ENCODE measurements around the gene EPHA3. TPM values are rescaled to one million over a fixed set of nuclear protein-coding genes. Genes with fewer than 3 reads are reported as not detected.

EPHA3 gene
- total and polyA plus RNA-seq, 10 of the 15 experiments (the other 5 are each of a cell fraction or from before 2014, with no cell fraction given) = 0.03 to 39.0 (median 0.07) TPM; not detected in 4

DNA sequence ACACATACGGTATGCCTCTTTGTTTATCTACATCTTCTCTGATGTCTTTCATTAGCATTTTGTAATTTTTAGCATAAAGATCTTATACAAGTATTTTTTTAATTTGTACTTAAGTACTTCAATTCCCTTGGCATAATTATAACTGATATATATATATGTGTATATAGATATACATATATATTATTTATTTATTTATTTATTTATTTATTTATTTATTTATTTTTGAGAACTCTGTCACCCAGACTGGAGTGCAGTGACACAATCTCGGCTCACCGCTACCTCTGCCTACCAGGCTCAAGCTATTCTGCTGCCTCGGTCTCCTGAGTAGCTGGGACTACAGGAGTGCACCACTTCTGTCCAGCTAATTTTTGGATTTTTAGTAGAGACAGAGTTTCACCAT is 382.7 kb downstream of the EPHA3 start (continued):
- TF ChIP-seq NFIC (IDR thresholded peaks at IDR 0.05; ENCODE audit: low read depth, low read length) (no peak), RCOR1 (conservative IDR thresholded peaks at IDR 0.05; ENCODE audit: low read depth, low read length) (no peak), HCFC1 (IDR thresholded peaks at IDR 0.05; ENCODE audit: low read length) (no peak), CBFB (IDR thresholded peaks at IDR 0.05; ENCODE audit: low read depth) (no peak), ZNF384 (IDR thresholded peaks at IDR 0.05; ENCODE audit: borderline replicate concordance, low read depth, low read length) (no peak), ZNF217 (IDR thresholded peaks at IDR 0.05) (no peak), POLR2A (IDR thresholded peaks at IDR 0.05; ENCODE audit: low read depth, low read length) (no peak), PAX8 (IDR thresholded peaks at IDR 0.05) (no peak), KAT2A (conservative IDR thresholded peaks at IDR 0.05; ENCODE audit: control insufficient read depth, low read depth, low read length) (no peak)
- TF ChIP-seq, protein P1, sequence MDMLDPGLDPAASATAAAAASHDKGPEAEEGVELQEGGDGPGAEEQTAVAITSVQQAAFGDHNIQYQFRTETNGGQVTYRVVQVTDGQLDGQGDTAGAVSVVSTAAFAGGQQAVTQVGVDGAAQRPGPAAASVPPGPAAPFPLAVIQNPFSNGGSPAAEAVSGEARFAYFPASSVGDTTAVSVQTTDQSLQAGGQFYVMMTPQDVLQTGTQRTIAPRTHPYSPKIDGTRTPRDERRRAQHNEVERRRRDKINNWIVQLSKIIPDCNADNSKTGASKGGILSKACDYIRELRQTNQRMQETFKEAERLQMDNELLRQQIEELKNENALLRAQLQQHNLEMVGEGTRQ (IDR thresholded peaks at IDR 0.05; ENCODE audit: borderline replicate concordance, low read depth, low read length) = no peak

DNA sequence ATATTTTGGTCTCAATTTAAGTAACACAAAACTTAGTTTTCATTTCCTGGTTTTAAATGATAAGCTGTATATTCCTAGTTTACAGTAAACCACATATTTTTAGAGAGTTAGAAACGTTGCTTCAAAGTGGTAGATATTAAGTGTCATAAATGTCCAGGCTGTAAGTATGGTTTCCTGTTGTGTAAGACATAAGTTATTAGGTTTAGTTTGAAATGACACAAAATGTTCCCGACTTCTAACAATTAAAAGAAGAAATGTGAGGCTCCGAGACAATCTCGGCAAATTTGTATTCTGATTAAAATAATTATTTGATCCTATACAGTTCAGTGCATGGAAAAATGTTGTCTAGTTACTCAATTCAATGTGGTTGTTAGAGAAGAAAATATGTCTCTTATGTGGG is 387.3 kb downstream of the EPHA3 start:
- no peak overlapping the region for H3K27ac ChIP-seq (ENCODE audit: control insufficient read depth, insufficient read depth)
- ChIA-PET CTCF (interaction anchor here (0.8 to 1.2 kb wide), 2 partner anchors 9 to 15 kb away, joined by 3 to 4 read pairs; no protein-coding TSS in a partner anchor), SMC1A (ENCODE audit: uncharacterized antibody, unreplicated experiment) (interaction anchor here (1.1 to 1.9 kb wide), 3 partner anchors 8 to 23 kb away, joined by 3 to 5 read pairs (median 5); no protein-coding TSS in a partner anchor), RAD21 (ENCODE audit: unreplicated experiment) (interaction anchor here (0.6 to 1.1 kb wide), 4 partner anchors 11 to 133 kb away, joined by 3 read pairs; no protein-coding TSS in a partner anchor), POLR2A (no interaction called here)
- H3K4me2 ChIP-seq (ENCODE audit: control insufficient read depth, insufficient read depth) = no peak overlapping the region
- H3K4me3 ChIP-seq = no peak overlapping the region
- H3K36me3 ChIP-seq (ENCODE audit: control insufficient read depth in 2 of 2, insufficient read depth in 2 of 2, low read length in 1 of 2) = no peaks in the 10 kb centered on the region
- H3K27me3 ChIP-seq (replicated peaks in 1 of 2; ENCODE audit: control insufficient read depth in 2 of 2, insufficient read depth in 2 of 2, low read length in 1 of 2) = no peaks in the 10 kb centered on the region
- in situ Hi-C loops (cut with MboI) (no loop called here), intact Hi-C loops (cut with micrococcal nuclease; ENCODE audit: unreplicated experiment) (no loop called here)
- 13% methylated on average over 4 of the region's 4 CpGs for WGBS (ENCODE audit: insufficient coverage, insufficient replicate concordance, low lambda C conversion rate, missing lambda C conversion rate)
- H3K4me1 ChIP-seq (ENCODE audit: control insufficient read depth, insufficient read depth, low read length) = no peaks in the 10 kb centered on the region
- no peaks in the 10 kb centered on the region for H3K9me3 ChIP-seq (replicated peaks; ENCODE audit: control insufficient read depth, insufficient read depth, low read length)
- no peak overlapping the region for H3K9ac ChIP-seq (ENCODE audit: control insufficient read depth, insufficient read depth, low read length)
- H4K20me1 ChIP-seq (ENCODE audit: control insufficient read depth, insufficient read depth) = no peaks in the 10 kb centered on the region
- ATAC-seq (no peak), DNase-seq (ENCODE audit: low read depth, low spot score) (no peak), FAIRE-seq (no peak)
- no peak overlapping the region for H2AFZ ChIP-seq (ENCODE audit: control insufficient read depth, low read depth, low read length)
- no peaks in the 10 kb centered on the region for H3K79me2 ChIP-seq (ENCODE audit: control insufficient read depth, insufficient read depth, low read length)
- BruUV-seq (replicated peaks) = no TSS peak
- TF ChIP-seq, protein P2, sequence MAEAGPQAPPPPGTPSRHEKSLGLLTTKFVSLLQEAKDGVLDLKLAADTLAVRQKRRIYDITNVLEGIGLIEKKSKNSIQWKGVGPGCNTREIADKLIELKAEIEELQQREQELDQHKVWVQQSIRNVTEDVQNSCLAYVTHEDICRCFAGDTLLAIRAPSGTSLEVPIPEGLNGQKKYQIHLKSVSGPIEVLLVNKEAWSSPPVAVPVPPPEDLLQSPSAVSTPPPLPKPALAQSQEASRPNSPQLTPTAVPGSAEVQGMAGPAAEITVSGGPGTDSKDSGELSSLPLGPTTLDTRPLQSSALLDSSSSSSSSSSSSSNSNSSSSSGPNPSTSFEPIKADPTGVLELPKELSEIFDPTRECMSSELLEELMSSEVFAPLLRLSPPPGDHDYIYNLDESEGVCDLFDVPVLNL (IDR thresholded peaks at IDR 0.05; ENCODE audit: low read depth, low read length) = no peak
- TF ChIP-seq CBX3 (IDR thresholded peaks at IDR 0.05; ENCODE audit: borderline replicate concordance, low read depth) (no peak), ZNF274 (IDR thresholded peaks at IDR 0.05; ENCODE audit: insufficient read depth, insufficient read length) (no peak), JUND (IDR thresholded peaks at IDR 0.05; ENCODE audit: low read depth, low read length) (no peak), BMI1 (IDR thresholded peaks at IDR 0.05; ENCODE audit: borderline replicate concordance) (no peak), KLF5 (IDR thresholded peaks at IDR 0.05; ENCODE audit: partially characterized antibody) (no peak), POLR2AphosphoS2 (IDR thresholded peaks at IDR 0.05; ENCODE audit: low read depth, low read length) (no peak), FOXK2 (IDR thresholded peaks at IDR 0.05) (no peak)
- TF ChIP-seq, protein P3, sequence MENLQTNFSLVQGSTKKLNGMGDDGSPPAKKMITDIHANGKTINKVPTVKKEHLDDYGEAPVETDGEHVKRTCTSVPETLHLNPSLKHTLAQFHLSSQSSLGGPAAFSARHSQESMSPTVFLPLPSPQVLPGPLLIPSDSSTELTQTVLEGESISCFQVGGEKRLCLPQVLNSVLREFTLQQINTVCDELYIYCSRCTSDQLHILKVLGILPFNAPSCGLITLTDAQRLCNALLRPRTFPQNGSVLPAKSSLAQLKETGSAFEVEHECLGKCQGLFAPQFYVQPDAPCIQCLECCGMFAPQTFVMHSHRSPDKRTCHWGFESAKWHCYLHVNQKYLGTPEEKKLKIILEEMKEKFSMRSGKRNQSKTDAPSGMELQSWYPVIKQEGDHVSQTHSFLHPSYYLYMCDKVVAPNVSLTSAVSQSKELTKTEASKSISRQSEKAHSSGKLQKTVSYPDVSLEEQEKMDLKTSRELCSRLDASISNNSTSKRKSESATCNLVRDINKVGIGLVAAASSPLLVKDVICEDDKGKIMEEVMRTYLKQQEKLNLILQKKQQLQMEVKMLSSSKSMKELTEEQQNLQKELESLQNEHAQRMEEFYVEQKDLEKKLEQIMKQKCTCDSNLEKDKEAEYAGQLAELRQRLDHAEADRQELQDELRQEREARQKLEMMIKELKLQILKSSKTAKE (IDR thresholded peaks at IDR 0.05; ENCODE audit: low read depth, poor library complexity, severe bottlenecking) = no peak
- TF ChIP-seq, protein P4, sequence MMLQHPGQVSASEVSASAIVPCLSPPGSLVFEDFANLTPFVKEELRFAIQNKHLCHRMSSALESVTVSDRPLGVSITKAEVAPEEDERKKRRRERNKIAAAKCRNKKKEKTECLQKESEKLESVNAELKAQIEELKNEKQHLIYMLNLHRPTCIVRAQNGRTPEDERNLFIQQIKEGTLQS (IDR thresholded peaks at IDR 0.05; ENCODE audit: borderline replicate concordance, extremely low read depth, low read depth, low read length) = no peak

All from GM12878 (cell line).